HG02642 (cell line): ENCODE measurements around the gene GAREM1.

ENCODE experiments used
- ATAC-seq: cut with Tn5 transposase; IDR thresholded peaks from one replicate; pipeline ENCODE4 v1.9.1; 2021; ENCODE audit warnings: mild to moderate bottlenecking; ENCODE audit not compliant: unreplicated experiment, poor library complexity

The GAREM1 gene

DNA sequence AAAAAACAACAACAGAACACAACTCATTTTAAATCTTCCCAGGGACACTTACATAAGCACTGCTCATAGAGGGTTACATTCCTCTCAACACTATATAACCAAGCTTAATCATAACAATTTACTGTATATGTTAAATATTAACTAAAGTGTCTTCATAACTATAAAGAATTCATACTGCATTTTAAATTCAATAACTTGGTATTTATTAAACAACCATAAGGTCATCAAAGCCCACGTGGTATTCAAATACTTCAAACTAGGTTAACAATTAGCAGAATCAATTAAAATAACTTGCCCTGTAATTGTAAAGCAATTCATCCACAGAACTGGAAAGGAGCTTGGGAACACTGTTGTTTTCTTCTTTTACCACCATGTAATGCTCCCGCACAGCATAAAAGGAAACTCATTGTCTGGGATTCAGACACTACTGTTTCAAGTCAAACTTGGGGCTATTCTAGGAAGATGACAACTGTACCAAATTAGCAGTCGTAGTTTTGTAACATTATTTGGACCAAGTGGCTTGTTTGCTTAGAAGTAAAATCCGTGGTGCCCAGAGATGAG, 10.4 kb downstream of the GAREM1 start:
- no peak for ATAC-seq

- no peak for ATAC-seq
Observed at GRCh38 chr18:32459361-32460101, 11.2 kb downstream of the GAREM1 start.

GRCh38 chr18:32455361-32455760, 15.3 kb downstream of the GAREM1 start:
- ATAC-seq: no peak

GRCh38 chr18:32454593-32454992, 16.1 kb downstream of the GAREM1 start:
- no peak for ATAC-seq

GRCh38 chr18:32450874-32451273, 19.8 kb downstream of the GAREM1 start:
- no peak for ATAC-seq

GRCh38 chr18:32450026-32450691, 20.5 kb downstream of the GAREM1 start:
- no peak for ATAC-seq

DNA sequence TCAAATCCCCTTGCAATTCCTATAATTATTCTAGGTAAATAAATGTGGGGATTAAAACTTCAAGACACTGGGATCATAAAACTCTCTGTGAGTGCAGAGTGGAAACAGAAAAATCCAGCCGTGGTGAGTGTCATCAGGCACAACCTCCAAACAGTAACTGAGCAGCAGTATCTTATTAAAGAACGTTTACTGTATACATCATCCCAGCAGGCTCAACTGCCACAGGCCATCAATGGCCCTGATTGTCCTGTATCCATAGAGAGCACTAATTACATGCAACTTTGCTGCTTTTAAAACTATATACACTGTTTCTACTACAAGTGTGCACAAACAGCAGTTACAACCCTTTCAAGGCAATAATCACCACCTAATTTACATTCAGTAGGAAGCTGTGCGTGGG, 23.9 kb downstream of the GAREM1 start:
- ATAC-seq: no peak

GRCh38 chr18:32445846-32446245, 24.8 kb downstream of the GAREM1 start:
- no peak for ATAC-seq

DNA sequence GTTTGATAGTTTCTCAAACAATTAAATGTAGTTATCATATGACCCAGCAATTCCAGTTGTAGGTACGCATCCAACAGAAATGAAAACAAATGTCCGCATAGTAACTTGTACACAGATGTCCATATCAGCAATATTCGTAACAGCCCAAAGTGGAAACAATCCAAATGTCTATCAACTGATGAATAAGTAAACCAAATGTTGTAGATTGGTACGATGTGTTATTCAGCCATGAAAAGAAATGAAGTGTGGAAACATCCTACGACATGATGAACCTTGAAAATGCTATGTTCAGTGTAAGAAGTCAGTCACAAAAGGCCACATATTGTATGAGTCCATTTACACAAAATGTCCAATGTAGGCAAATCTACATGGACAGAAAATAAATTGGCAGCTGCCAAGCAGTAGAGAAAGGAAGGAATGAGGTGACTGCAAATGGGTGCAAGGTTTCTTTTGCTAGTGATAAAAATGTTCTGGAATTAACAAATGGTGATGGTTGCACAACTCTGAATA, 26.9 kb downstream of the GAREM1 start:
- no peak for ATAC-seq

GRCh38 chr18:32443033-32443705, 27.5 kb downstream of the GAREM1 start:
- ATAC-seq: no peak

- no peak for ATAC-seq
Observed at GRCh38 chr18:32442575-32442974, 28.1 kb downstream of the GAREM1 start.

- ATAC-seq: no peak
Observed at GRCh38 chr18:32441533-32441932, 29.1 kb downstream of the GAREM1 start.

GRCh38 chr18:32440518-32440917, 30.2 kb downstream of the GAREM1 start:
- ATAC-seq: no peak

GRCh38 chr18:32439802-32440201, 30.9 kb downstream of the GAREM1 start:
- no peak for ATAC-seq

DNA sequence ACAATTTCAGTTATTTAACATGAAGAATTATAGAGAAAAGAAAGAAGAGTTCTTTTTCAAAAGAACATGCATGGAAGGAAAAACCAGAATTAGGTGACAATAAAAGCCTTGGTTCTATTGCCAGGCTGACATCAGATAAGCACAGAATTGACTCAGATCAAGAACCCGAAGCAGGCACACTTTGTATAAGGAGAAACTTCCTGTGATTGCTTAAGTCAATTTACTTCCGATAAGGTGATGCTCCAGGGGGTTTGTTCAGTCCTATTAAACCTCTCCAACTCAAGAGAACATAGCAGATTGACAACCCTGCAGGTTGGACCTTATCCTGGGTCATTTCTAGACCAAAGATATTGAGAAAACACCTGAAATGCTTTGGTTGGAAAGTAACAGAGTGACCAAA, 31.4 kb downstream of the GAREM1 start:
- ATAC-seq: no peak

DNA sequence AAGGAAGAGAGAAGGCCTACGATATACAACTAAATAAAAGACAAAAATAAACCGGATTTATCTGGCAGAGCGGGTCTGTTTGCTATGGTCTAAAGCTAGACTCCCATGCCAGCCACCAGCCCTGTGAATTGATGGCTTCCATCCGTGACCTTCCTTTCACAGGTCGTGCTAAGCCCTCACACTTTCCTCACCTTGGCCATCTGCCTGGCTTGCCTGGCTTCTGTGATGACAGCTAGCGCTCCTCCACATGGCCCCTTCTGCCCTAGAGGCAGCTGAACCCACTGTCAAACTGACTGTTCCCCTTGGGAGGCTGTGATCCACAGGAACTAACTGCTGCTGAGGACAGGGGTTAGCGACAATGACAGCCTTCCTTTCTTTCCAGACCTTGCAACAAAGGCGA, 32.5 kb downstream of the GAREM1 start:
- no peak for ATAC-seq

DNA sequence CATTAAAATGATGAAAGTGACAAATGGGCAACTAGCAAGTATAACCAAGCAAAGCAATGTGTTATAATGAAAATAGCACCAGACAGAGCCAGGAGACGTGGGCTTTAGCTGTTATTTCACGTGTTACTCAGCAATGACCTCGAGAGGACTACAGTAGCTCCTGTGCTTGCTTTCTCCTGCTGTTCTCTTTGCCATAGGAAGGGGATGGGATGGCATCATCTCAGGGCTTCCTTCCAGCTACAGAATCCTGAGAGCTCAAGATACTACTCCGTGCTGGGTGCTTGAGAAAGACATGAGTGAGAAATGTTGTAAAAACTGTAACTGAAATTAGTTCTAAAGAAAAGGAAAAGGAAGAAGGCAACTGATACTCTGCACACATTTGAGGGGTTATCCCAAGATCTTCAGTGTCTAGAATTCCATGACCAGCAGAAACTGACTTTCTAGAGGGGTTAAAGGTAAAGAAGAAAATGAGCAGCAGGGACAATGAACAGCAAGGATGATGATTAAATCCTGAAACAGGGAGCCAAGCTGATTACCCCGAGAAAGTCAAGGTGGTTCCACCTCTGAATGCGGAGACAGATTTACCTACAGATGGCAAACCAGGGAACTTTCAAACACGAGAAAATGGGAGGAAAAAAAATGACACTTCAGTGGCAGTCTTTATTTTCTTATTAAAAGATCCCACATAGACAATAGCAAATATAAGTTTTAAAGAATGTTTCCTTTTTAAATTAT, 33.4 kb downstream of the GAREM1 start:
- ATAC-seq: no peak

DNA sequence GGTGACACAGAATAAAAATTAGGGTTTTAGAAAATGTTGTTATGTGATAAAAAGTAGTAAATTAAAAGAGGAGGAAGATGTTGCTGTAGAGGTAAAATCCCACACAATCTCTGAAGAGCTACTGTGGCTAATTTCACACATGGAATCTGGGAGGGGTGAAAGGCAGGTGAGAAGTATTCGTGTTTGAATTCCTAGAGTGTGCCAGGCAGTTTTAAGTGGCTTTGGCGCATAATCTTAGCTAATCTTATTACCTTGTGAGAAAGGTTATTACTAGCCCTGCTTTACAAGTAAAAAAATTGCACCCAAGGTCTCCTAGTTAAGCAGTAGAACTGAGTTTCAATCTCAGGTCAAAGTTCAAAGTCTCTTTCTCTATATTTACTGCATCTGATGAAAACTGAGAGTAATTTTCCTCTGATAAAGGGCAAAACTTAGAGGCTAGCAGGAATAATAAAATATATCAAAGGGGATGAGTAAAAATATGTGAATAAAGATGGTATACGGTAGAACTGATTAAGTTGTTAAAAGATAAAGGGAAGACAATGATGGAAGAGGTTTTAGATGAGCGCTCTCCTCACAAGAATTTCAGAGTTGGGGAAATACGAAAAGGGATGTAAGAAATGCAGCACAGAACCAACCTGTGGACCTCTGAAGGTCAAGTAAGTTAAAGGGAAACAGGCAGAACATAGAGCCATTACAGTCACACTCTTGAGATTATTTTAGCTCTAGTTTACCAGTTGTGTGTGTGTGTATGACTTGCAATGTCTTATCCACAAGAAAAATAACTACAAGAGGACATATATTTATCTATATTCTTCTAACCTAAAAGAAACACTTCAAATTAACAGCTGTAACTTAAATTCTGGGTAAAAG, 34.8 kb downstream of the GAREM1 start:
- no peak for ATAC-seq

- ATAC-seq: no peak
Observed at GRCh38 chr18:32431753-32432152, 38.9 kb downstream of the GAREM1 start.
